Measurements from ENCODE around the gene FMO5.

DNA sequence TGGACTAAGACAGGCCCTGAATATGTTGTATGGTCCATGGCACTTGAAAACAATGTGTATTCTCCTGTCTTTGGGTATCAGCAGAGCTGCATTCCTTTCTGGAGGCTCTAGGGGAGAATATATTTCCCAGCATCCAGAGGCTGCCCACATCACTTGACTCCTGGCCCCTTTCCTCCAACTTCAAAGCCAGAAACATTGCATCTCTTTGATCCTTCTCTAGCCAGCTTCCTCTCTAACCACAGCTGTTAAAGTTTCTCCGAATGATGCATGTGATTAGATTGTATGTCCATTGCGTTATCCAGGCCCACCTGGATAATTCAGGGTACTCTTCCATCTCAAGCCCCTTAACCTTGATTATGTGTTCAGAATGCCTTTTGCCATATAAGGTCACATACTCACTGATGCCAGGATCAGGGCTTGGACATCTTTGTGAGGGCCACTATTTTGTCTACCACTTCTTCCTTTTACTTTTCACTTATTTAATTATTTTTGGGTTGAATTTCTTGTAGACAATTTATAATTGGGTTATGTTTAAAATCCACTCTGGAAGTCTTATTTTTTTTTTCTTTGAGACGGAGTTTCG lies 22.6 kb upstream of the FMO5 start:
- no peak for TF ChIP-seq EZH2phosphoT487 (IDR thresholded peaks at IDR 0.05; ENCODE audit: borderline replicate concordance, low read length)
- TF ChIP-seq CTCF (conservative IDR thresholded peaks at IDR 0.05; ENCODE audit: low read depth, low read length), result no peak
- TF ChIP-seq EZH2 (IDR thresholded peaks at IDR 0.05; ENCODE audit: low read length, unreplicated experiment), result no peak
